Mesenchymal stem cell (in vitro differentiated cells and primary cell): ENCODE measurements around the gene SPAG8.

Source experiments
- DNase-seq: peaks from one replicate; pipeline ENCODE4 v3.0.0-alpha.2; 2013
- H2AFZ ChIP-seq: one replicate; pipeline ENCODE4 v1.6.1; 2013; ENCODE audit warnings: low read depth, mild to moderate bottlenecking, control low read depth, inconsistent platforms, low read length, moderate library complexity
- H2AK5ac ChIP-seq: 2 replicates; pipeline ENCODE4 v1.6.1; 2013; ENCODE audit warnings: low read length, moderate library complexity, mild to moderate bottlenecking, inconsistent platforms; ENCODE audit not compliant: severe bottlenecking
- H2BK120ac ChIP-seq: one replicate; pipeline ENCODE4 v1.6.1; 2013; ENCODE audit warnings: low read depth, mild to moderate bottlenecking, inconsistent platforms, low read length, moderate library complexity
- H2BK12ac ChIP-seq, 2 experiments: one replicate each; pipeline ENCODE4 v1.6.1; 2013; ENCODE audit warnings: inconsistent platforms in 2 of 2, low read length in 2 of 2, mild to moderate bottlenecking in 2 of 2, moderate library complexity in 2 of 2, control low read depth in 1 of 2
- H2BK15ac ChIP-seq: one replicate; pipeline ENCODE4 v1.6.1; 2013; ENCODE audit warnings: mild to moderate bottlenecking, low read depth, inconsistent platforms; ENCODE audit not compliant: poor library complexity, severe bottlenecking
- H2BK5ac ChIP-seq: 2 replicates; pipeline ENCODE4 v1.6.1; 2013; ENCODE audit warnings: low read depth, mild to moderate bottlenecking, low read length, control low read depth, inconsistent platforms; ENCODE audit not compliant: poor library complexity, severe bottlenecking
- H3K14ac ChIP-seq, 2 experiments: one replicate each; pipeline ENCODE4 v1.6.1; 2013; ENCODE audit warnings: inconsistent platforms in 2 of 2, low read length in 2 of 2, control low read depth in 1 of 2, mild to moderate bottlenecking in 1 of 2, moderate library complexity in 1 of 2
- H3K18ac ChIP-seq, 2 experiments: one replicate each; pipeline ENCODE4 v1.6.1; 2013; ENCODE audit warnings: inconsistent platforms in 2 of 2, low read length in 2 of 2, control low read depth in 1 of 2, low read depth in 1 of 2, mild to moderate bottlenecking in 1 of 2
- H3K23ac ChIP-seq, 2 experiments: one replicate each; pipeline ENCODE4 v1.6.1; 2013; ENCODE audit warnings: inconsistent platforms in 2 of 2, low read length in 2 of 2, mild to moderate bottlenecking in 2 of 2, moderate library complexity in 2 of 2, control low read depth in 1 of 2
- H3K27ac ChIP-seq: 2 replicates; pipeline ENCODE4 v1.5.1; 2013; ENCODE audit warnings: mild to moderate bottlenecking, moderate library complexity, low read length, control low read depth, inconsistent platforms; ENCODE audit not compliant: poor library complexity, severe bottlenecking
- H3K27me3 ChIP-seq, 2 experiments: 2 replicates each; pipeline versions ENCODE4 v1.6.1 to v1.7.0; 2013; ENCODE audit warnings: low read length in 2 of 2, mild to moderate bottlenecking in 2 of 2, moderate library complexity in 2 of 2, control low read depth in 1 of 2, inconsistent platforms in 1 of 2; ENCODE audit not compliant: control insufficient read depth in 1 of 2, insufficient read depth in 1 of 2
- H3K36me3 ChIP-seq, 2 experiments: 2 replicates each; pipeline versions ENCODE4 v1.6.1 to v1.7.0; 2013; ENCODE audit warnings: low read length in 2 of 2, control low read depth in 1 of 2, inconsistent platforms in 1 of 2, low read depth in 1 of 2, mild to moderate bottlenecking in 1 of 2; ENCODE audit not compliant: insufficient read depth in 2 of 2, control insufficient read depth in 1 of 2
- H3K4ac ChIP-seq, 2 experiments: one replicate each; pipeline ENCODE4 v1.6.1; 2013; ENCODE audit warnings: inconsistent platforms in 2 of 2, low read length in 2 of 2, mild to moderate bottlenecking in 2 of 2, moderate library complexity in 2 of 2, control low read depth in 1 of 2, low read depth in 1 of 2
- H3K4me1 ChIP-seq: 2 replicates; pipeline ENCODE4 v1.6.1; 2013; ENCODE audit warnings: low read depth, low read length, control low read depth; ENCODE audit not compliant: control insufficient read depth, insufficient read depth
- H3K4me2 ChIP-seq: 2 replicates; pipeline ENCODE4 v1.6.1; 2013; ENCODE audit warnings: low read length, mild to moderate bottlenecking, inconsistent platforms; ENCODE audit not compliant: poor library complexity, severe bottlenecking
- H3K4me3 ChIP-seq, 2 experiments: 2 replicates each; pipeline versions ENCODE4 v1.5.1 to v1.7.0; 2013; ENCODE audit warnings: low read length in 2 of 2, mild to moderate bottlenecking in 2 of 2, control low read depth in 1 of 2, low read depth in 1 of 2; ENCODE audit not compliant: insufficient read depth in 1 of 2
- H3K79me1 ChIP-seq: replicated peaks from 2 replicates; pipeline ENCODE4 v1.6.1; 2013; ENCODE audit warnings: mild to moderate bottlenecking, control low read depth, low read length, inconsistent platforms; ENCODE audit not compliant: poor library complexity, severe bottlenecking
- H3K9ac ChIP-seq: 2 replicates; pipeline ENCODE4 v1.7.0; 2013; ENCODE audit warnings: mild to moderate bottlenecking, low read length, moderate library complexity
- H3K9me3 ChIP-seq: 2 replicates; pipeline ENCODE4 v1.7.0; 2013; ENCODE audit warnings: mild to moderate bottlenecking, low read length; ENCODE audit not compliant: control insufficient read depth
- H4K8ac ChIP-seq: one replicate; pipeline ENCODE4 v1.6.1; 2013; ENCODE audit warnings: inconsistent platforms, mild to moderate bottlenecking, low read length, moderate library complexity
- H4K91ac ChIP-seq: one replicate; pipeline ENCODE4 v1.6.1; 2013; ENCODE audit warnings: mild to moderate bottlenecking, low read length, inconsistent platforms
- WGBS: methylation state at CpG from one replicate; pipeline ENCODE4 v1.1.7; 2013; ENCODE audit warnings: mixed read lengths; 5-methylcytosine and 5-hydroxymethylcytosine counted together

SPAG8 gene

GRCh38 chr9:35859310-35859989 lies 47.4 kb upstream of the SPAG8 start:
- no peak overlapping the region for H4K91ac ChIP-seq
- no peak overlapping the region for H2BK12ac ChIP-seq
- no peak overlapping the region for H2BK120ac ChIP-seq
- H3K79me1 ChIP-seq, result no peaks in the 10 kb centered on the region
- 84% methylated on average over 16 of the region's 16 CpGs for WGBS
- no peak overlapping the region for H2BK5ac ChIP-seq
- H3K27me3 ChIP-seq, result peaks cover 45 to 62% of the 10 kb centered on the region in 2 experiments
- H2BK15ac ChIP-seq, result no peak overlapping the region
- H2AFZ ChIP-seq, result no peak overlapping the region
- no peak overlapping the region for H3K4me3 ChIP-seq
- H3K27ac ChIP-seq, result no peak overlapping the region
- H3K4ac ChIP-seq, result no peak overlapping the region
- no peak overlapping the region for H3K4me2 ChIP-seq
- H3K23ac ChIP-seq, result no peak overlapping the region
- no peak overlapping the region for H3K14ac ChIP-seq
- no peak overlapping the region for H3K18ac ChIP-seq
- H3K36me3 ChIP-seq, result no peaks in the 10 kb centered on the region
- H2AK5ac ChIP-seq, result no peak overlapping the region
- H3K9ac ChIP-seq, result no peak overlapping the region
- DNase-seq, result no peak
- no peaks in the 10 kb centered on the region for H3K9me3 ChIP-seq
- no peaks in the 10 kb centered on the region for H3K4me1 ChIP-seq
- no peak overlapping the region for H4K8ac ChIP-seq

GRCh38 chr9:35858458-35858857 lies 46.4 kb upstream of the SPAG8 start:
- 92% methylated on average over 5 of the region's 5 CpGs for WGBS

GRCh38 chr9:35856882-35857281 lies 44.8 kb upstream of the SPAG8 start:
- Histone ChIP-seq H3K18ac (no peak overlapping the region), H4K8ac (no peak overlapping the region), H2BK5ac (no peak overlapping the region), H3K4me2 (no peak overlapping the region), H2AFZ (no peak overlapping the region), H2BK12ac (no peak overlapping the region), H3K23ac (no peak overlapping the region), H3K36me3 (peaks cover 7 to 12% of the 10 kb centered on the region in 2 experiments), H3K14ac (no peak overlapping the region), H3K4me3 (no peak overlapping the region), H3K9me3 (no peaks in the 10 kb centered on the region), H2BK15ac (no peak overlapping the region), H3K27me3 (peaks cover 21 to 46% of the 10 kb centered on the region in 2 experiments), H4K91ac (no peak overlapping the region), H2AK5ac (no peak overlapping the region), H3K79me1 (no peaks in the 10 kb centered on the region), H2BK120ac (no peak overlapping the region), H3K4ac (no peak overlapping the region), H3K27ac (no peak overlapping the region), H3K9ac (no peak overlapping the region), H3K4me1 (no peaks in the 10 kb centered on the region)
- no peak for DNase-seq
- 88% methylated on average over 5 of the region's 5 CpGs for WGBS

More at GRCh38 chr9:35858458-35858857, 46.4 kb upstream of the SPAG8 start:
- no peak overlapping the region for H3K4ac ChIP-seq
- no peak overlapping the region for H2AFZ ChIP-seq
- H3K79me1 ChIP-seq, result no peaks in the 10 kb centered on the region
- no peak overlapping the region for H3K18ac ChIP-seq
- no peaks in the 10 kb centered on the region for H3K9me3 ChIP-seq
- H2BK5ac ChIP-seq, result no peak overlapping the region
- peaks cover 37 to 61% of the 10 kb centered on the region in 2 experiments for H3K27me3 ChIP-seq
- no peak overlapping the region for H3K4me2 ChIP-seq
- no peak overlapping the region for H3K14ac ChIP-seq
- H3K4me3 ChIP-seq, result no peak overlapping the region
- H2BK120ac ChIP-seq, result no peak overlapping the region
- H3K36me3 ChIP-seq, result peaks cover 0 to 5% of the 10 kb centered on the region in 2 experiments
- no peaks in the 10 kb centered on the region for H3K4me1 ChIP-seq
- H3K9ac ChIP-seq, result no peak overlapping the region
- H4K91ac ChIP-seq, result no peak overlapping the region
- no peak overlapping the region for H2BK15ac ChIP-seq
- H2BK12ac ChIP-seq, result no peak overlapping the region
- DNase-seq, result no peak
- H3K27ac ChIP-seq, result no peak overlapping the region
- no peak overlapping the region for H2AK5ac ChIP-seq
- H3K23ac ChIP-seq, result no peak overlapping the region
- no peak overlapping the region for H4K8ac ChIP-seq

- no peak overlapping the region for H3K4ac ChIP-seq
- H2AFZ ChIP-seq, result no peak overlapping the region
- H3K27me3 ChIP-seq, result peaks cover 15 to 39% of the 10 kb centered on the region in 2 experiments
- no peaks in the 10 kb centered on the region for H3K79me1 ChIP-seq
- no peak overlapping the region for H3K23ac ChIP-seq
- no peak overlapping the region for H2BK120ac ChIP-seq
- no peak overlapping the region for H4K91ac ChIP-seq
- peaks cover 7 to 12% of the 10 kb centered on the region in 2 experiments for H3K36me3 ChIP-seq
- H2BK12ac ChIP-seq, result no peak overlapping the region
- H3K4me3 ChIP-seq, result no peak overlapping the region
- no peak overlapping the region for H2AK5ac ChIP-seq
- no peak overlapping the region for H3K4me2 ChIP-seq
- H3K18ac ChIP-seq, result no peak overlapping the region
- 71% methylated on average over 3 of the region's 3 CpGs for WGBS
- H3K27ac ChIP-seq, result no peak overlapping the region
- no peaks in the 10 kb centered on the region for H3K9me3 ChIP-seq
- no peak for DNase-seq
- H3K9ac ChIP-seq, result no peak overlapping the region
- no peak overlapping the region for H3K14ac ChIP-seq
- no peak overlapping the region for H2BK15ac ChIP-seq
- H3K4me1 ChIP-seq, result no peaks in the 10 kb centered on the region
- no peak overlapping the region for H2BK5ac ChIP-seq
- H4K8ac ChIP-seq, result no peak overlapping the region
Observed at GRCh38 chr9:35856206-35856605, 44.1 kb upstream of the SPAG8 start.
